ENCODE data around the gene NOTCH3. TPM values are rescaled to one million over a fixed set of nuclear protein-coding genes. Genes with fewer than 3 reads are reported as not detected.

NOTCH3 gene
- 16.1 and 18.6 TPM in 2 replicates for total RNA-seq (2014; rRNA removed; shearing (Covaris generic))

DNA sequence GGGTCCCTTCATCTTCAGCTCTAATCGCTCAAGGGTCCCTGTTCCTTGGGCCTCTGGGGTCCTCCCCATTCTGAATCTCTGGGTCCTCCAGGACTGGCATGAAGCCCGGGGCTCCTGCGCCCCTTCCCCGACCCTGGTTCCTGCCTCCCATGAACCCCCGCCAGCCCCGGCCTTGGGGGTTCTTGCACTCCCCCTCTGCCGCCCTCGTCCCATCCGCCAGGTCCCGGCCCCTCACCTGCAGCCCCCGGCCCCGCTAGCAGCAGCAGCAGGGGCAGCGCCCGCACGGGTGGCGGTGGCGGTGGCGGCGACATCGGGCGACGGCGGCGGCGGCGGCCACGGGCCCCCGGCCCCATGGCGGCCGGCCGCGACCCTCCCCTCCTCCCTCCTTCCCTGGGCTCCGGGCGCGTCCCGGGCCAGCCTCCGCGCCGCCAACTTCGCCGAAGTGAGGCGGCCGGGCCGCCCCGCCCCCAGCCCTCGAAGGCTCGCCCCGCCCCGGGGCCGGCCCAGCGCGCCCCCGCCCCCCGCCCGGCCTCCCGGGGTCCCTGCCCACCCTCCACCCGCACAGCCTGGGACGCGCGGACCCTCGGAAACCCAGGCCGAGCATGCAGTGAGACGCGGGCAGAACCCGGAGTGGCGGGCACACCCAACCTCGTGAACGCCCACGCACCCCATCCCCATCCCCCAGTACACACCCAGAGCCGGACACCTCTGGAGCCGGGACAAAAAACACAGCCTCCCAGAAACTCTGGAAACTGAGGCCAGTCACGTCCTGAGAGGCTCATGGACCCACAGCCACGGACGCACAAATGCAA is at the start of gene NOTCH3:
Gene NOTCH3, minus strand, starts transcription at position 443 of the 812 bp plus-strand sequence. Its CDS starts 90 bp downstream, at position 353.
- DNase-seq (ENCODE audit: low spot score), result no peak

- no peak for DNase-seq (ENCODE audit: low spot score)
These were observed 49.8 kb upstream of the NOTCH3 start for GRCh38 chr19:15250640-15250993.

- DNase-seq (ENCODE audit: low spot score), result peak; percentile 82
These were observed 49.3 kb upstream of the NOTCH3 start for GRCh38 chr19:15249972-15250639.

DNA sequence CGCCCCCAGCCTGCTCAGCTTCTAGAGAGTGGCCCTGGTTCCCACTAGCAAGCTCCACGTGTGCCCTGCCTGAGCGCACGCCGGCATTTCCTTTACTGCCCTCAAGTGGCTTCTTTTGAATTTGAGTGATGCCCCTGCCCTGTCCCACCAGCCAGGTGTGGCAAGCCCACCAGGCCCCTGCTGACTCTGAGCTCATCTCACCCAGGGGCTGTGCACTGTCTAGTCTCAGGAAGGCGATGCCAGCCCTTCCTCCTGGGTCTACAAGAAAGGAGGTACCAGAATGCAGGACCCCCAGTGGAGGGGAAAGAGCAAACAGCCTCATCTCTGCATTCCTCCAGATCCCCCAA is 48.7 kb upstream of the NOTCH3 start:
- DNase-seq (ENCODE audit: low spot score), result no peak

DNA sequence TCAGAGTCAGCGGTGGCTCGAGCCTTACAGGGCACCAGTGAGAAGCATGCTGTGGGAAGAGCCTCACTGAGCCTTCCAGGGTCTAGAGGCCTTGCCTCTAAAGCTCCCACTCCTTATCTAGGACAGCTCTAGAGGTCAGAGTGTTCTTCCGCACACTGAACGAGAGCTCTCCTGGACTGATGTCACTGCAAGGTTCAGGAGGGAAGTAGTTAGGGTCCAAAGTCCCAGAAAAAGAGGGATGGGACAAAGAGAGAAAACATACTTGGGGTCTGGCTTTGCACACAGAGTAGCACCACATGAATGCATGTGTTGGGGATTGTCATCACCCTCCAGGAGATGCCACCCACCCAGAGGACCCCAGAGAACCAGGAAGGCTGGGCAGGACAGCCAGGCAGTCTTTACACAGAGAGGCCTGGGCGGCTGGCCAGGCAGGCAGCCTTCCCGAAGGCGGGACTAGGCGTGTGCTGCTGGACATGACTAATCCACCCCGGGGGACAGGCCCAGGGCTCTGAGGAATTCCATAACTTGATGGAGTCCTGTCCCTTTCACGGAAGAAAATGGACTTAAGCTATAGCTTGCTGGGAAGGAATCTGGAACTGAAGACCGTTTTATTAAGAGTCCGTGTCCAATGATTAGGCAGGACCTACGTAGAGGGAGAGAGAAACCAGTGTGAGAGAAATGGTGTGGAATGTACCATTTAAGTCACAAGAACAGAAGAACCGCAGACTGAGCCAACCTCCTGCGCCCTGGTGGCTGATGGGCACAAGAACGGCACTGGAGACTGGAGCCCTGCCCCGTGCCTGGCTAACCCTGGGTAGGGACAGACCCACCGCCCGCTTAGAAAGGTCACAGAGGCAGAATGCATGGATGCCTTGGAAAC is 48.1 kb upstream of the NOTCH3 start:
- DNase-seq (ENCODE audit: low spot score), result peak; percentile 81

- DNase-seq (ENCODE audit: low spot score), result no peak
These were observed 47.3 kb upstream of the NOTCH3 start for GRCh38 chr19:15248106-15248505.

- DNase-seq (ENCODE audit: low spot score), result no peak
These were observed 46.6 kb upstream of the NOTCH3 start for GRCh38 chr19:15247107-15248014.

GRCh38 chr19:15246198-15246481 is 45.3 kb upstream of the NOTCH3 start:
- DNase-seq (ENCODE audit: low spot score), result no peak

DNA sequence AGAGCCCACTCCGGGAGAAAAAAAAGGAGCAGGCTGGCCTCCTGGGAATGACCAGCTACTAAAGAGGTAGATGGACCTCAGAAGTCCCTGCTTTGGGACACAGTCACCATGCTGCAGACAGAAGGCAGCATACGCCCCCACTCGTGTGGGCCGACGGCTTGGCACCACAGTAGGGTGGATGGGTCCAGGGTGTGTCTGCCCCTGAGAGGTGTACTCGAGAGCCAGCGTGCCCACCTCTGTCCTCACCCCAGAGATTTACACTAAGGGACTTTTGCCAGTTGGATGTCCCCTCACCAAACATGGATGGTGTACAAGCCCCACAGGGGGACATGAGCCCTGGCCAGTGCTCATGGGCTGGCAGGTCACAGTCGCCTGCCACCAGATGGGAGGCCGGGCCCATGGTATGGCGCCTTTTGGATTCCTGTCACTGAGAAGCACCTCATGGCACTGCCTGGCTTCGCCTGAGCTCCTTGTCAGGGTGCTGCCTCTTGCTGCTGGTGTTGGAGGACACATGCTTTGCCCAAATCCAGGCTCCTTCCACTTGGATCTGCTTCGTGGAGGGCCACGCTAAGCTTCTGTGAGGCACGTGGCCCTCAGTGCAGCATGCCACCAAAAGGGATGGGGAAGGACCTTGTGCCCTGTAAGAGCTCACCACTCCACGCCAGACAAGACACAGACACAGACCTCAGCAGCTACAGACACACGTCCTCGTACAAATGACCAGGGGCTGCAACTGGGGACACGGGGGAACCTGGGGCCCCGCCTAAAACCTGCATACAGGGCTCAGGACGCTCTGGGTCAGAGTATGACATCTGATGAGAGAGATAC is 44.8 kb upstream of the NOTCH3 start:
- no peak for DNase-seq (ENCODE audit: low spot score)

DNA sequence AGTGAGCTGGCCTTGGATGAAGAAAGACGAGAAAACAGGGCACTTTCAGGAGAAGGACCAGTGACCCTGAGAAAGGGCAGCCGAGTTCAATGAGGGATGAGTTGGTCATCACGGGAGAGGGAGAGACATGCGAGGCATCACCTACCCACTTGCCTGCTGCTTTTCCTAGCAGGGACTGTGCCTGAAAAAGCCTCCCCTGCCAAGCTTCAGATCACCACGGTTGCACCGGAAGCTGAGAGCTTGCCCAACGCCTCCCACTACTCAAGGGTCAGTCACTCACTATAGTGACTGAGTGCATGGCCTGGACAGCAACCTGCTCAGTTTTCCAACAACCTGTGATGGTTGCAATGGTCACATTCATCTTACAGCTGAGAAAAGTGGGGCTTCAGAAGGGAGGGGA is 44.0 kb upstream of the NOTCH3 start:
- DNase-seq (ENCODE audit: low spot score), result no peak

DNA sequence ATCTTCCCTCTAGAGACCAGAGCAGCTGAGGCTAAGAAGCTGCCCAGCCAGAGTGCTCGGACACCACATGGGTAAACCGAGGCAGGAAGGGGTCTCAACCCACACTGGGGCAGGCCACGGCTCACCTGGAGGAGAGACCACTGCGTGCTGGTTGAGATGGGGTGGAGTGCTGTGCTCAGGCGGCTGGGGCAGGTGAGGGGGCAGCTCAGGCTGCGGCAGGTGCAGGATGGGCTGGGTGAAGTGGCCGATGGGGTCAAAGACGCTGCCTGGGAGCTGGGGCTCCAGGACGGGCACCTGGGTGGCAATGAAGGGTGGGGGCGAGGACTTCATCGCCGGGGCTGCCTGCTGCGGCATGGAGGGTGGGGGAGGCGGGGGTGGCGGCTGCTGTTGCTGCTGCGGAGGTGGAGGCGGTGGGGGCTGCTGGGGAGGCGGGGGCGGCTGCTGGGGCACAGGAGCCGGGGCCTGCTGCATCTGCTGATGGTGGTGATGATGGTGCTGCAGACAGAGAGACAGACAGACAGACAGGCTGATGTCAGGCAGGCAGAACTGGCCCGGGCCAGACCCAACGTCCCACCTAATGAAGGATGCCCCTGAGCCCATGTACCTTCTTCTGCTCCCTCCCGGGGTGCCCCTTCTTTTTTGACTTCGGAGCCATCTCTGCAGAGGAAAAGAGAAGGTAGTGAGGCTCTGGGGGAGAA is 43.5 kb upstream of the NOTCH3 start:
- no peak for DNase-seq (ENCODE audit: low spot score)

DNA sequence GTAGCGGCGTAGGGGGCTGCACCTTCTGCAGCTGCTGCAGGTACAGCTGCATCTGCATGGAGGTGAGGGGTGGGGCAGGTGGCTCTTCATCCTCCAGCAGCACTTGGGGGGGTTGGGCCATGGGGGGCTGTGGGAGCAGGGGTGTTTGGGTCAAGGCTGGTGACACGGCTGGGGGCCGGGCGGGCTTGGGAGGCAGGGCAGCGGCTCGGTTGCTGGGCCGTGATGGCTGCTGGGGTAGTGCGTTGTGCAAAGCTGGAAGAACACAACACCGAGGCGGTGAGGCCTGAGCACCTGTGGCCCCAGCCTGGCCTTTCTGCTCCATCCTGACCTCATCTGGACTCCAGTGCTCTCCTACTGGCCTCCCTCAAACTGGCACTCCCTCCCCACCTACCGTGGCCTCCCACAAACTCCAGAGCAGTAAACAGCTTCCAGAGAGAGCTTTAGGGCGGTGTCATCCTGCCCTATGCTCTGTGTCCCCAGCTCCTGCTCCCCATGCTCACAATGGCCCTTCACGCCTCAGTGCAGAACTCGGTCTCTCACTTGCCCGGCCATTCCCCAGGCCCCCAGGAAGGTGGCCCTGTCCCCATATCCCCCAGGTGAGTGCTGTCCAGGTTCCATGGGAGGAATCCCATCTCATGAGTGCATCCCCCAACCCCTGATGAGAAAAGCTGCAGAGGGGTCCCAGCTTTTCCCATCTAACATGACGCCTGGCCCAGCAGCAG is 42.6 kb upstream of the NOTCH3 start:
- DNase-seq (ENCODE audit: low spot score), result no peak

- DNase-seq (ENCODE audit: low spot score), result no peak
These were observed 40.6 kb upstream of the NOTCH3 start for GRCh38 chr19:15241259-15241910.

- no peak for DNase-seq (ENCODE audit: low spot score)
These were observed 39.7 kb upstream of the NOTCH3 start for GRCh38 chr19:15240515-15240914.

GRCh38 chr19:15239337-15239949 is 38.6 kb upstream of the NOTCH3 start:
- no peak for DNase-seq (ENCODE audit: low spot score)

DNA sequence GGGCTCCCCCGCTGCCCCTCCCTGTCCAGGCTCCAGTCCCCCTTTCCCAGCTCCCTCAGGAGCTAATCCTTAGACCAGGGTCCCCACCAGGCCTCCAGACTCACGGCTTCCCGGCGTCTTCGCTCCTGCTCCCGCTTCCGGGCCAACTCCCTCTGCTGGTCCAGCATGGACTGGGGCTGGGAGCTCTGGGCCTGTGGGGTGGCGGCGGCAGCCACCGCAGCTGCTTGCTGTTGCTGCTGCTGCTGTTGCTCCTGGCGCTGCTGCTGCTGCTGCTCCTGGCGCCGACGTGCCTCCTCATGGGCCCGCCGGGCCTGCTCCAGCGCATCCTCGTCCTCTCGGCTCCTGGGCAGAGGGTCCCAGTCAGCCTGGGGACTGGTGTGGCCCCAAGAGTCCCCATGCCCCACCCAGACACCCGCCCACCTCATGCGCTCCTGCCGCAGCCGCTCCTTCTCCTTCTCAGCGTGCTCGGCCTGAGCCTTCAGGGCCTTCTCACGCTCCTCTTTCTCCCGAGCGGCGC is 37.9 kb upstream of the NOTCH3 start:
- no peak for DNase-seq (ENCODE audit: low spot score)

- no peak for DNase-seq (ENCODE audit: low spot score)
These were observed 37.2 kb upstream of the NOTCH3 start for GRCh38 chr19:15237759-15238638.
